Activated CD8-positive, alpha-beta T cell treated with anti-CD3 and anti-CD28 coated beads for 36 hours (primary cell): ENCODE data around the gene KCNH6. TPM values are rescaled to one million over a fixed set of nuclear protein-coding genes. Genes with fewer than 3 reads are reported as not detected.

Experiments used
- ATAC-seq: fragments of 200-7000 bp; cut with Tn5 transposase; one replicate; pipeline ENCODE4 v1.10.0; 2021; ENCODE audit warnings: mild to moderate bottlenecking, moderate library complexity
- CTCF ChIA-PET: fragments of 350-600 bp; sonication (Branson Sonifier 250); formaldehyde crosslinking; loops from one replicate; lab custom pipeline; 2021; ENCODE audit warnings: antibody characterized with exemption; lab: Charles Lee
- POLR2A ChIA-PET: fragments of 350-600 bp; sonication (Branson Sonifier 250); formaldehyde crosslinking; loops from one replicate; lab custom pipeline; 2021; ENCODE audit warnings: antibody characterized with exemption; lab: Charles Lee
- DNase-seq: peaks from one replicate; pipeline ENCODE4 v3.0.0-alpha.2; 2020
- H3K27ac Mint-ChIP-seq: one replicate; pipeline ENCODE4 v1.8.0; 2021; ENCODE audit warnings: mild to moderate bottlenecking, mixed read lengths
- H3K27me3 Mint-ChIP-seq: one replicate; pipeline ENCODE4 v1.8.0; 2021; ENCODE audit warnings: mixed read lengths
- H3K36me3 Mint-ChIP-seq: one replicate; pipeline ENCODE4 v1.8.0; 2021; ENCODE audit warnings: low read depth, mixed read lengths
- H3K4me1 Mint-ChIP-seq: one replicate; pipeline ENCODE4 v1.8.0; 2021; ENCODE audit warnings: low read depth, mixed read lengths
- H3K4me3 Mint-ChIP-seq: one replicate; pipeline ENCODE4 v1.8.0; 2021; ENCODE audit warnings: mild to moderate bottlenecking, moderate library complexity, mixed read lengths
- H3K9me3 Mint-ChIP-seq: one replicate; pipeline ENCODE4 v1.8.0; 2021; ENCODE audit warnings: mixed read lengths
- intact Hi-C: fragments of 100-400 bp; cut with micrococcal nuclease; formaldehyde crosslinking; loops from one replicate; pipeline ENCODE4 v1.10.0; 2022
- total RNA-seq, 2 experiments: library from RNA; stranded (reverse); gene quantifications; one replicate each; pipeline ENCODE4 v1.2.3, GENCODE V29; 2021
- TF ChIP-seq, protein P1 (sequence below): fragments of 200-600 bp; IDR thresholded peaks from one replicate; pipeline ENCODE4 v1.8.0; 2022; ENCODE audit warnings: antibody characterized with exemption, mild to moderate bottlenecking

Gene KCNH6
- total RNA-seq, 2 experiments from 2014 or later = not detected

GRCh38 chr17:63512896-63513644 lies 10.1 kb upstream of the KCNH6 start:
- H3K4me1 Mint-ChIP-seq = peaks cover 13% of the 10 kb centered on the region
- CTCF ChIA-PET = no interaction called here
- intact Hi-C loops = no loop called here
- TF ChIP-seq, protein P1, sequence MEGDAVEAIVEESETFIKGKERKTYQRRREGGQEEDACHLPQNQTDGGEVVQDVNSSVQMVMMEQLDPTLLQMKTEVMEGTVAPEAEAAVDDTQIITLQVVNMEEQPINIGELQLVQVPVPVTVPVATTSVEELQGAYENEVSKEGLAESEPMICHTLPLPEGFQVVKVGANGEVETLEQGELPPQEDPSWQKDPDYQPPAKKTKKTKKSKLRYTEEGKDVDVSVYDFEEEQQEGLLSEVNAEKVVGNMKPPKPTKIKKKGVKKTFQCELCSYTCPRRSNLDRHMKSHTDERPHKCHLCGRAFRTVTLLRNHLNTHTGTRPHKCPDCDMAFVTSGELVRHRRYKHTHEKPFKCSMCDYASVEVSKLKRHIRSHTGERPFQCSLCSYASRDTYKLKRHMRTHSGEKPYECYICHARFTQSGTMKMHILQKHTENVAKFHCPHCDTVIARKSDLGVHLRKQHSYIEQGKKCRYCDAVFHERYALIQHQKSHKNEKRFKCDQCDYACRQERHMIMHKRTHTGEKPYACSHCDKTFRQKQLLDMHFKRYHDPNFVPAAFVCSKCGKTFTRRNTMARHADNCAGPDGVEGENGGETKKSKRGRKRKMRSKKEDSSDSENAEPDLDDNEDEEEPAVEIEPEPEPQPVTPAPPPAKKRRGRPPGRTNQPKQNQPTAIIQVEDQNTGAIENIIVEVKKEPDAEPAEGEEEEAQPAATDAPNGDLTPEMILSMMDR = no peak
- DNase-seq = no peak
- H3K36me3 Mint-ChIP-seq = no peaks in the 10 kb centered on the region
- no peaks in the 10 kb centered on the region for H3K9me3 Mint-ChIP-seq
- POLR2A ChIA-PET = no interaction called here
- peaks cover 5% of the 10 kb centered on the region for H3K27me3 Mint-ChIP-seq
- no peak overlapping the region for H3K4me3 Mint-ChIP-seq
- H3K27ac Mint-ChIP-seq = no peak overlapping the region
- ATAC-seq = no peak

DNA sequence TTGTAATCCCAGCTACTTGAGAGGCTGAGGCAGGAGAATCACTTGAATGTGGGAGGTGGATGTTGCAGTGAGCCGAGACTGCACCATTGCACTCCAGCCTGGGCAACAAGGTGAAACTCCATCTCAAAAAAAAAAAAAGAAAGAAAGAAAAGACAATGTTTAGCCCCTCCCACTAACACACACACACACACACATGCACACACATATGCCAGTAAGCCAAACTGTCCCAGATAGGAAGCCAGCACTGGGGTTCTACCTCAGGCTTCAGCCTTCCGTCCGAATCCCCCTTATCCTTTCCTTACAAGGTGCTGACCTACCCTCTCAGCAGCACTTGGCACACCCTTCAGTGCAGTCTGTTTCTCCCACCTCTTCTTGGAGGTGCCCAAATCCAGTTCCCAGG lies 8.7 kb upstream of the KCNH6 start:
- H3K36me3 Mint-ChIP-seq = no peaks in the 10 kb centered on the region
- no peak overlapping the region for H3K27ac Mint-ChIP-seq
- H3K4me1 Mint-ChIP-seq = peaks cover 13% of the 10 kb centered on the region
- intact Hi-C loops = no loop called here
- ChIA-PET CTCF (interaction anchor here (0.8 to 0.9 kb wide), 2 partner anchors 79 to 89 kb away, joined by 3 read pairs; no protein-coding TSS in a partner anchor), POLR2A (no interaction called here)
- H3K27me3 Mint-ChIP-seq = peaks cover 5% of the 10 kb centered on the region
- TF ChIP-seq, protein P1 = no peak
- no peak for DNase-seq
- H3K4me3 Mint-ChIP-seq = no peak overlapping the region
- no peaks in the 10 kb centered on the region for H3K9me3 Mint-ChIP-seq
- no peak for ATAC-seq

DNA sequence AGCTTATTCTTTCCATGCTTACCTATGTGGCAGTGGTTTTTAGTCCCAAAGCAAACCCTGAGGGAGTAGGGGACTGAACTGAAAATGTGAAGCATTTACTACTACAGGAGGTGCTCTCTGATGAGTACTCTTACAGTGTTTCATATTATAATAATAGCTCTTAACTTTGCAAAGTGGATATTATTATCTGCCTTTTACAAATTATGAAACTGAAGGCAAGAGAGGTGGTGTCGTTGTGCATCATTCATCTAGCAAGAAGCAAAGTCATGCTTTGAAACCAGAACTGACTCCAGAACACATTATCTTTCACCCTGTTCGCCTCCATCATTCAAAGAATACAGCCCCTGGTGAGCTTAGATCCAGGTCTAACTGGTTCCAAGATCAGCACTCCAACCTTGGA lies 8.2 kb upstream of the KCNH6 start:
- POLR2A ChIA-PET = no interaction called here
- TF ChIP-seq, protein P1 = no peak
- no peak for DNase-seq
- peaks cover 5% of the 10 kb centered on the region for H3K27me3 Mint-ChIP-seq
- no peak overlapping the region for H3K4me3 Mint-ChIP-seq
- no peaks in the 10 kb centered on the region for H3K9me3 Mint-ChIP-seq
- no peaks in the 10 kb centered on the region for H3K36me3 Mint-ChIP-seq
- intact Hi-C loops = no loop called here
- peaks cover 13% of the 10 kb centered on the region for H3K4me1 Mint-ChIP-seq
- no peak for ATAC-seq
- CTCF ChIA-PET = interaction anchor here (0.8 to 0.9 kb wide), 2 partner anchors 80 to 89 kb away, joined by 3 read pairs; no protein-coding TSS in a partner anchor
- no peak overlapping the region for H3K27ac Mint-ChIP-seq

DNA sequence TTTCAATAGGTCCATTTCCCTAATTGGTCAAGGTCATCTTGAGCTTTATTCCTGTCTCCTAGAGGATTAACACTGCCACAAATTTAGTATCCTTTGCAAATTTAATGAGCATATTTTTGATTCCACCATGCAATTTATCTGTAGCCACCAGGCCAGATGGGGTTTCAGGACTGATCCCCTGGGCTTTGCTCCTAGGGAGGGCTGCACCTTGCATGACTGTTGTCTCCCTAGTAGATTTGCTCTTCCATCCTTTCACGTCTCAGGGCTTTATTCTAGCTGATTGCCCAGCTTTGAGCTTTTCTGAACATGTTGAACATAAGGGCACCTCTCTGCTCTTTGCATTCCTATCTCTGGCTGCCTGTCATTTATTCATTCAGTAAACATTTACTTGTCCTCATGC lies 7.7 kb upstream of the KCNH6 start:
- DNase-seq = no peak
- POLR2A ChIA-PET = no interaction called here
- peaks cover 5% of the 10 kb centered on the region for H3K27me3 Mint-ChIP-seq
- intact Hi-C loops = no loop called here
- peaks cover 13% of the 10 kb centered on the region for H3K4me1 Mint-ChIP-seq
- H3K36me3 Mint-ChIP-seq = no peaks in the 10 kb centered on the region
- no peaks in the 10 kb centered on the region for H3K9me3 Mint-ChIP-seq
- ATAC-seq = no peak
- H3K27ac Mint-ChIP-seq = no peak overlapping the region
- TF ChIP-seq, protein P1 = no peak
- CTCF ChIA-PET = interaction anchor here (0.8 to 0.9 kb wide), 2 partner anchors 80 to 90 kb away, joined by 3 read pairs; no protein-coding TSS in a partner anchor
- H3K4me3 Mint-ChIP-seq = no peak overlapping the region
